HG03439 (cell line): ENCODE data around the gene DENND5B.
"Not testable (repeated sequence)": the region's sequence is repeated elsewhere in the genome, so short reads cannot be mapped to it uniquely, and the experiment has no call there.

ENCODE experiments used
- ATAC-seq: cut with Tn5 transposase; IDR thresholded peaks from one replicate; pipeline ENCODE4 v1.9.1; 2021; ENCODE audit warnings: mild to moderate bottlenecking, moderate library complexity; ENCODE audit not compliant: unreplicated experiment

The DENND5B gene

DNA sequence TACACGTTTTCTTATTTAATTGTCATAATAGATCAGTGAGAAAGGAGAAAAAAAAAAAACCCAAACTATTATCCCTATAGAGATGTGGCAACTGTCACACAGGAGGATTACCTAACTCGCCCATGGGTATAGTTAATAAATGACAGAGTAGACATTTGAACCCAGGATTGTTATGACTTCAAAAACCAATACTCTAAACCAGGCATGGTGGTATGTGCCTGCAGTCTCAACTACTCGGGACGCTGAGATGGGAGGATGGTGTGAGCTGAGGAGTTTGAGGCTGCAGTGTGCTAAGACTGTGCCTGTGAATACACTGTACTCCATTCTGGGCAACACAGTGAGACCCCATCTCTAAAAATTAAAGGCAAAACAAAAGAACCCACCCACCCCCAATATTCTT, 114.5 kb downstream of the DENND5B start:
- no peak for ATAC-seq

DNA sequence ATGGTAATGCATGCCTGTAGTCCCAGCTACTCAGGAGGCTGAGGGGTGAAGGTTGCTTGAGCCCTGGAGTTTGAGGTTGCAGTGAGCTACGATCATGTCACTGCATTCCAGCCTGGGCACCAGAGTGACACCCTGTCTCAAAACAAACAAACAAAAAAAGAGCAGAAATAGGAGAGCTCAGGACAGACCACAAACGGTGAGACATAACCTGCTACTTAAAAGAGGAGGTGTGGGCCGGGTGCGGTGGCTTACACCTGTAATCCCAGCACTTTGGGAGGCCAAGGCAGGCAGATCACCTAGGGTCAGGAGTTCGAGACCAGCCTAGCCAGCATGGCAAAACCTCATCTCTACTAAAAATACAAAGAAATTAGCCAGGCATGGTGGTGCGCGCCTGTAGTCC, 115.3 kb downstream of the DENND5B start:
- ATAC-seq: not testable (repeated sequence)

DNA sequence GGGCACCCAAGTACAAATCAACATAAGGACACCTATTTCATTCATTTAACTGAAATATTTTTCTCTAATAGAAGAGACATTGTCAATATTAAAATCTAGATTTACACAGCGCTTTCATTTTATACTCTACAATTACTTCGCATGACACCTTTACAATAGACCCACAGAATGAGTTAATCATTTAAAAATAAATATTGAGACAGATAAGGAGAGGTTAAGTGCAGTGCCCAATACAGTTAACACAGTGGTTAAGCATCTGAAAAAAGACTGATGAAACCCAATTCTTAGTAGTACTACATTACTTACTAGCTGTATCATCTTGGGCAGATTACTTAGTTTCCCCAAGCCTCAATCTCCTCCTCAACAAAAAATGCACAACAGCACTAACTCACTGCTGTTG, 116.2 kb downstream of the DENND5B start:
- ATAC-seq: no peak

DNA sequence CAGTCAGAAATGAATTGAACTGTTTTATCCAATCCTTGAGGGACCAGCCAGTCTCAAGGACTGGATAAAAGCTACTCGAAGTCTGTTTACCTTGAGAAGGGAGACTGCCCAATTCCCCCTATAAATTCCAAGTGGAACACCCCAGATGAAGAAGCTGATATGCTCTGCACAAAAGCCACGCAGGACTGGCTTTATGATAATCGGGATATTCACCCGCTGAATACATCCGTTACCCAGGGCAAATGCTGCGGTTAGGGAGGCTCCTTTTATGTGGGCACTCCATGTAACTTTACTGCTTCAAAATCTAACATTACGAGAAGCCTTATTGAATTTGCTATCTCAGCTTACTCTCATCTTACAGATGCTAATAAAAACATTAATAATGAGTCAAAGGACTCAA, 119.1 kb downstream of the DENND5B start:
- no peak for ATAC-seq

DNA sequence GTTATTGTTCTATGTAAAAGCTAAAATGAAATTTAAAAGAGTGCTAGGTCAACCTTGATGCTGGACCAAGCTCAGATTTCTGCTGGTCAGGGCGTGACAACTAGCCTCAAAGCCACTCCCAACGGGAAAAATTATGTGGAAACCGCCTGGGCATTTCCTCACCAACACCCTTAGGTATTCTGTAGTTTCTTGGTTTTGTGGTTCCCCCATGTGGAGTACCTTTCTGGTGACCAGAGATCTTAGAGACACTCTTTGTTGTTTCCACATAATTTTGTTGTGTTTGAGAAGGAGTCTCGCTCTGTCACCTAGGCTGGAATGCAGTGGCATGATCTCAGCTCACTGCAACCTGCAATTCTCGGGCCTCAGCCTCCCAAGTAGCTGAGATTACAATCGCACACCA, 119.9 kb downstream of the DENND5B start:
- no peak for ATAC-seq

DNA sequence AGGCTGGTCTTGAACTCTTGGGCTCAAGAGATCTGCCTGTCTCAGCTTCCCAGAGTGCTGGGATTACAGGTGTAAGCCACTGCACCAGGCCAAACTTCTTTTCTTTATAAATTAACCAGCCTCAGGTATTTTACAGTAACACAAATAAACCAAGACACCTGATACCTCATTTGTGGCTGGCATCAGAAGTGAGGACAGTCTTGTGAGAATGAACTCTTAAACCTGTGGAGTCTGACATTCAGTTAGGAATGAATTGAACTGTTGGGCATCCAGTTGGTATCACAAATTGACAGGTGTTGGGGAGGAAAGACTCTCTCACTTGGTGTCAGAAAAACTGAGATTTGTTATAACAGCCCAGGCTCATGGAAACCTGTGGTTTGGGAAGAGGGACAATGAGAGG, 120.5 kb downstream of the DENND5B start:
- no peak for ATAC-seq

DNA sequence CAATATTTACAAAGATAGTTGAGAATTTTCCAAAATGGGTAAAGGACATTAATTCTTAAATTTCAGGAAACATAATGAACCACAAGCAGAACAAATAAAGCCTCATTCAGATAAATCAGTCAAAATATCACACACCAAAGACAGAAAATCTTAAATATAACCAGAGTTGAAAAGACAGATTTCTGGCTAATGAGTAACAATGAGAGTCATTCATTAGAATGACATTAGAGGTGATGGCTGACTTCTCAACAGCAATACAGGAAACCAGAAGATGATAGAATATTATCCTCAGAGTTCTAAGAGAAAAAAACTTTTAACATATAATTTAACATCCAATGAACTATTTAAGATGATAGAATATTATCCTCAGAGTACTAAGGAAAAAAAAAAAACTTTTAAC, 124.2 kb downstream of the DENND5B start:
- ATAC-seq: no peak

DNA sequence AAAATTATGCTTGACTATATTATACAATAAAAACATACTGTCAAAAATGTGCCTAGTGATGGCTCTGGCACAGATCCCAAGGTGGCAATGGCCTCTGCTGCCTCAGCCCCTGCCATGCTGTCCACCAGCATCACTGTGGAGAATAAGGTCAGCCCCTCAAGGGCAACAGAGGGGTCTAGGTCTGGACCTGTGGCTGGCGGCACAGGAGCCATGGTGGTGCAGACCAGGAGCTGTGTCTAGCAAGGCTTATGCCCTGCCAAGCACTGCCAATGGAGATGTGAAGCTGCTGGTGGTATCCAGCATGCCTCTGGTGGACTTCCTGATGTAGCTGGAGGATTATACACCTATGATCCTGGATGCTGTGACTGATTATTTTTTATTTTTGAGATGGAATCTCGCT, 125.9 kb downstream of the DENND5B start:
- ATAC-seq: no peak

DNA sequence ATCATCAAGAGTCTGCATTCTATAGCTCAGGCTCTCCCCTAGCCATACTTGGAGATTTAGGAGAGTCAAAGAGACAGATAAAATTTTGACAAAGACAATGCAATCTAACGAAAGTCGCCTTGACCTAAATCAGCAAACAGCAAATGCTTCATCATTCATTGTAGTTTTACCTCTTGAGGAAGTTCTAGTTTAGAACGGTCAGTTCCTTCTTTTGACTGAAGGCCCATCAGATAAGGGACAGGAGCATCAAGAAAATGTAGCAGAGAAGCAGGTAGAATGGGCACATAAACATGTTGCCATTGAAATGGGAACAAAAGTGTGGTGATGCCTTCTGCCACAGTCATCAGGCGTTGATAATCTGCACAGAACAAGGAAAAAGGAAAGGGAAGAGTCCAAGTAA, 130.9 kb downstream of the DENND5B start:
- no peak for ATAC-seq

DNA sequence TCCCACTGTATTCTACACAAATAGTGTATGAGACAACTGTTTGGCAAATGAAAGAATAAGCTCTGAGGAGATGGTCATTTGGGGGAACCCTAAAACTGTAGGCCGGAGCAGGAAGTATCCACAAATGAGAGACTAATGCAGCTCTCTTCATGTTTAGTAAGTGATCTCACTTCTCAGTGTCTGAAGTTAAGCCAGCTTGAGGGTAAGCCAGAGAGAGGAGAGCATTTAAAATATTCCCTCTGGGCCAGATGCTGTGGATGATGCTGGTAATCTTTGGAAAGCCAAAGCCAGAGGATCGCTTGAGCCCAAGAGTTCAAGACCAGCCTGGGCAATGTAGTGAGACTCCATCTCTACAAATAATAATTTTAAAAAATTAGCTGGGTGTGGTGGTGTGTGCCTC, 134.4 kb downstream of the DENND5B start:
- ATAC-seq: no peak

DNA sequence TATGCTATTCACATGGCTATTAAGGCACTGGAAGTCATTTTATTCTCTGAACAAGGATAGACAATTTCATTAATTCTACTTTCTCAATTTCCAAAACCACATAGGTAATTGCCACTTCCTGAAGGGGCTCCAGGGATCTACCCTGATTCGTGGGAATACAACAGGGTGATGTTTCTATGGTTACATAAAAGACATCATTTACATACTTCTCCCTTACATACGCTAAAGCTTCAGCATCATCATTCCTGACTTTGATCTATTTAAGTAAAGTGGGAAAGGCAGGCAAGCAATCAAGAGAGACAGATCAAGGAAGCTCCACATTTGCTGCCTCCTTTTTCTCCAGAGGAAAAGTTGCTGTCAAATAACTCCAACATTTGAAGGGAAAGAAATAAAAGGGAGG, 146.2 kb downstream of the DENND5B start:
- ATAC-seq: no peak

DNA sequence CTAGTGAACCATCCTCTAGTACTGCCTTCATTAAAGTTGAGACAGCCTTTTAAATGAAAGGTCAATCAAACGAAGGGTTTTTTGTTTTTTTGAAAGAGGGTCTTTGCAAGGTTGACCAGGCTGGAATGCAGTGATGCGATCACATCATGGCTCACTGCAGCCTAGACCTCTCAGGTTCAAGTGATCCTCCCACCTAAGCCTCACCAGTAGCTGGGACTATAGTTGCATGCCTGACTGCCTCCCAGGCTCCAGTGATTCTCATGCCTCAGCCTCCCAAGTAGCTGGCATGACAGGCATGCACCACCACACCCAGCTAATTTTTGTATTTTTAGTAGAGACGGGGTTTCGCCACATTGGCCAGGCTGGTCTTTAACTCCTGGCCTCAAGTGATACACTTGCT, 150.3 kb downstream of the DENND5B start:
- no peak for ATAC-seq

DNA sequence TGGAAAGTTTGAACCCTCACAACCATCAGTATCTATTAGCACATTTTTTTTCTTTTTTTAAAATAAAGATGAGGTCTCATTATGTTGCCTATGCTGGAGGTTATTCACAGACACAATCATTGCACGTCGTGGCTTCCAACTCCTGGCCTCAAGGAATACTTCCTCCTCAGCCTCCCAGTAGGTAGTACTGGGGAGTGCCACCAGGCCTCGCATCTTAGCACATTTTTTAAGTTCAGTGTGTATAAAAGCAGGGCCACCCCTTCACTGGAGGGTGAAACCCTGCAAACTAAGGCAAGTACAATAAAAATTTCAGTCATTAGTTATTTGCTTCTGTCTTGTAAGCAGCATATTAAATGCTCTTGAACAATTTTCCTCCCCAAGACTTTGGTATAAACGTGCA, 150.8 kb downstream of the DENND5B start:
- ATAC-seq: no peak

DNA sequence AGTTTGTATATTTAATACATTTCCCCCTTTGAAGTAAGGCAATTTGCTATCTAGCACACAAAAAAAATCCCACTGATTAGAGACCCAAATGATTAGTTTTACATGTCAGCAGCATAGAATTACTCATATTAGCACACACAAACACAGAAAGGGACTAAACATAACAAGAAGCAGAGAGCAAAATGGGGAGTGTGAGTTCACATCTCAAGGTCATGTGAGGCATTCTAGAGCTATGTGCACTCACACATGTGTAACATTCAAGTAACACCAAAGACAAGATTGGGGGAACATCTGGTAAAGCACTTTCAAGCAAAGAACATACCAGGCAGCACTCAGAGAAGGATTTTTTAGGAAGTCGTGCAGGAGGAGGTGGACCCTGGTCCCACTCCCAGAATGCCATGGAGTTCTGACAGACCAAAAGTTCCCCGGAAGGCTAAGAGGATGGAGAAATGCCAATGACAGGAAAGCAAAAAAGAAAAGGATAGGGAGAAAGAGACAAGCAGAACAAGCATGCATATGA, 159.2 kb downstream of the DENND5B start:
- ATAC-seq: no peak

DNA sequence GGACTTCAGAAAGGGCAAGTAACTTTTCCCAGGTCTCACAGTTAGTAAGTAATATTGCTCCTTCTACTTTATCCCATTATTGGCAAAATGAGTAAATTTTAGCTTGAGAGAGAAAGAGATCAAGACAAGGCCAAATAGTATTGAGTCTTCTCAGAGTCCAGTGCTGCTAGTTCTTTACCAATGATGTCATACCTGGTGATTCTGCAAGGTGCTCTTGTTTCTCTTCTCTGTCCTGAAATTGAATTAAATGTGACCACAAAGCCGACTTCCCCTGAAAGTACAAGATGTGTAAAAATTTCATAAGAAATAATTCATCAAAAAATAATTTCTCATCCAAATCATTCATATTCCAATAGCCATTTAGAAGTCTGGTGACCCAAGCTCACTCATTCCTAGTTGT, 167.5 kb downstream of the DENND5B start:
- ATAC-seq: no peak

DNA sequence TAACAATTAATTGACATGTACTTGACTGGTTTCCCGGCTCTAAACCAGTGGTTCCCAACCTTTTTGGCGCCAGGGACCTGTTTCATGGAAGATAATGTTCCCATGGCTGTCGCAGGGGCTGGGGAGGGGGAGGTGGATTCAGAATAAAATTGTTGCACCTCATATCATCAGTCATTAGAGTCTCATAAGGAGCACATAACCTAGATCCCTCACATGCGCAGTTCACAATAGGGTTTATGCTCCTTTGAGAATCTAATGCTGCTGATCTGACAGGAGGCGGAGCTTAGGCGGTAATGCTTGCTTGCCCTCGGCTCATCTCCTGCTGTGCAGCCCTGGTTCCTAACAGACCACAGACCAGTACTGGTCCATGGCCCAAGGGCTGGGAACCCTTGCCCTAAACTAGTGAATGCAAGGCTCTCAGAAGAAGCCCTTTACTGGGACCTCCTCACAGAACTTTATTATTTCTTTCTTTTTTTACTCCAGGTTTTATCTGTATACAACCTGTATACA, 178.6 kb downstream of the DENND5B start:
- ATAC-seq: no peak

DNA sequence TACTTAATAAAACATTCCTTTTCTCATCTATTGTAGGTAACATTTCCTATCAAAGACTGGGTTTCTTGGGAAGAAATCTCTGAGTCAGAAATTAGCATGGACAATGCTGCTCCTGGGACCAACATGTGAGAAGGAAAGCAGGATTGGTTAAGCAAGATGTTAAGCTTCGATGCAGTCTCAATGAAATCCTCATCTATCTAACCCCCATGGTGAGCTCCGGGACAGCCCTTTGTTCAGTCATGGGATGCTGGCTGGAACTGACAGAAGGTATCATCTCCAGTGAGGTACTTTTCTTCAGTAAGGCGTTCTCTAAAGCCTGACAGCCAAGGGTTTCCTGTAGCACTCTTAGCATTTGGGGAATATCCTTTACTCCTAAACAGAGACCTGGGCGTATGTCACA, 182.2 kb downstream of the DENND5B start:
- no peak for ATAC-seq

DNA sequence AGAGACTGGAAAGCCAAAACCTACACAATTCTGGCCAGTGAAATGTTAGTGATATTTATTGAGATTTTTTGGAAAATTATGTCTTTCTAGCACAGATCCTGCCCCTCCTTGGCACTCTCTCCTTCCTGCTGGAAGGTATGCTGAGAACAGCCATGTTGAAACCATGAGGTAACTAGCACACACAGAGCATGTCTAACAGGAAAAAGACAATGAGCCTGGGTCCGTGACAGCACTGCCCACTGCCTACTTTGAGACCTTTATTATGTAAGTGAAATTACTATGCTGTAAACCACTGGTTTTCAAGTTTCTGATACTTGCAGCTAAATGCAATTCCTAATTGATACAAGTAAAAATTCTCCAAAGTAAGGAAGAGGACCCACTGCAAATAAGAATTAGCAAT, 183.4 kb downstream of the DENND5B start:
- no peak for ATAC-seq

DNA sequence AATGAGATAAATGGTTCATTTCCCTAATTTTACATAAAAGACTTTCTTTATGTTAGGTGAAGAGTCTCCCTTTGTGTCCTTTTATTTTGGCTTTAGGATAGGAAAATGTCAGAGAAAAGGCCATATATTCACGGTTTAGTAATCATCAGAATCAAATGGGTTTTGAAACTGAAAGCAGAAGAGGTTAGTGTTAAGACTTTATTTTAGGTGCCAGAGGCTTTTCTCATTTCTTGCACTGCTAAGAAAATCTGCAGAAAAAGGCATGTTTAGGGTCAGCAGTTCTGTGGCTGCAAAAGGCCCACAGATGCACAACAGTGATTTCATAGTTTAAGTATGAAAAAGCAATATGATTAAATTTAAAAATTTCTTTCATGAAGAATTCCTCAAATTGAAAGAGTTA, 184.6 kb downstream of the DENND5B start:
- ATAC-seq: peak; percentile 63

DNA sequence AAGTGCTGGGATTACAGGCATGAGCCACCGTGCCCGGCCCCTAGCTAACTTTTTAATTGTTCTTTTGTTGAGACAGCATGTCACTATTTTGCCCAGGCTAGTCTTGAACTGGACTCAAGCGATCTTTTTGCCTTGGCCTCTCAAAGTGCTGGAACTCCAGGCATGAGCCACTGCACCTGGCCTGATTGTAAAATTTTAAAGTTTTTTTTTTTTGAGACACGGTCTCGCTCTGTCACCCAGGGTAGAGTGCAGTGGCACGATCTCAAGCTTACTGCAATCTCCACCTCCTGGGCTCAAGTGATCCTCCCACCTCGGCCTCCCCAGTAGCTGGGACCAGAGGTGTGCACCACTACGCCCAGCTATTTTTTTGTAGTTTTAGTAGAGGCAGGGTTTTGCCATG, 185.9 kb downstream of the DENND5B start:
- no peak for ATAC-seq

DNA sequence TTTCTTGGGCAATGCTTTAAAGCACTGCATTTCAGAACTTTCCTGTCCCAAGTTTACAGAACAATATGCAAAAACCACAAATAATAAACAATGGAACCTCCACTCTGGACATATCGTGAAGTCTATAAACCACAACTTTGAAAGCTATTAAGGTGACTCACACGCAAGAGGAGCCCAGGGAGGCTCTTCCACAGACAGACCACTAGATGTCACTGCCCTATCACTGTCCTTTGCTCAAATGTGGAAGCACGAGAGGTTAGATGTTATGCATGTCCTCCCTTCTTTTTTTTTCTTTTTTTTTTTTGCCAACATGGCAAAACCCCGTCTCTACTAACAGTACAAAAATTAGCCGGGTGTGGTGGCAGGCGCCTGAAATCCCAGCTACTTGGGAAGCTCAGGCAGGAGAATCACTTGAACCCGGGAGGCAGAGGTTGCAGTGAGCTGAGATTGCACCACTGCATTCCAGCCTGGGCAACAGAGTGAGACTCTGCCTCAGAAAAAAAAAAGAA, 187.8 kb downstream of the DENND5B start:
- ATAC-seq: peak; percentile 73

DNA sequence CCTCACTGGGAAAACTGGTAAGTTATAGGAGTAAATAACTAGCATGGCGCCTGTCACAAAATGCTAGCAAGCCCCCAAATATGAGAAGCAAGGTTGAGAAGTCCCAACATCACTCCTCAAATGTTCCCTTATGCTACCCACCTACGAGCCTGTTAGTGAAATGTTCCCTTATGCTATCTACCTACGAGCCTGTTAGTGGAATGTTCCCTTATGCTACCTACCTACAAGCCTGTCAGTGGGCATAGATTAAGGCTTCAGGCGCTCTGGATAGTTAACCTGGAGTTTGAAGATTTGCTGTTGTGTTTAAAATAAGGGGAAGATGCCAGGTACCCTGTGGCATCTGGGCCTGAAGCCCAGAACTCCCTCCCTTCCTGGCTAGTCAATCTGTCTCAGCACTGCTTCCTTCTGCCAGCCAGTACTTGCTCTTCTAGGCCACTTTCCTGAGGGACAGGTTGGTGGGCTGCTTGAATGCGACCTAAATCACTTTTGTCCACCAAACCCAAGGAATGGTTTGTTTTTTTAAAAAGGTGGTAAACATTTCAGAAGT, 197.9 kb downstream of the DENND5B start:
- no peak for ATAC-seq

DNA sequence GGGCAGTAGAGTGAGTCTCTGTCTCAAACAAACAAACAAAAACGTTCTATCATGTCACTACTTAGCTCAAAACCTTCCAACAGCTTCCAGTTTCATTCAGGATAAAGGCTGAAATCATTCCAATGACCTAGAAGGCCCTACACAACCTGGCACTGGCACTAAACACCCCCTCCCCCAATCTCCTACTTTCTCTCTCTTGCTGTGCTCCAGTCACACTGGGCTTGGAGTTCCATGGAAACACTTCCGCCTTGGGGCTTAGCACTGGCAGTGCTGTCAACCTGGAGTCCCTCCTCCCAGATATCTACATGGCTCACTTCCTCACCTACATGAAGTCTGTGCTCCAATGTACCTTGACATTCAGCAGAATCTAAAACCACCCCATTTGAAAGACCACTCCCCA, 199.9 kb downstream of the DENND5B start:
- no peak for ATAC-seq
